Activated CD8-positive, alpha-beta memory T cell treated with anti-CD3 and anti-CD28 coated beads, Interleukin-2, amount 50 U/mL, for 4 hours (primary cell): ENCODE results near the gene GGTLC1.
"Not testable (repeated sequence)": the region's sequence is repeated elsewhere in the genome, so short reads cannot be mapped to it uniquely, and the experiment has no call there.

Experiments used
- DNase-seq: peaks from one replicate; pipeline ENCODE4 v3.0.0-alpha.2; 2020

GGTLC1 gene

DNA sequence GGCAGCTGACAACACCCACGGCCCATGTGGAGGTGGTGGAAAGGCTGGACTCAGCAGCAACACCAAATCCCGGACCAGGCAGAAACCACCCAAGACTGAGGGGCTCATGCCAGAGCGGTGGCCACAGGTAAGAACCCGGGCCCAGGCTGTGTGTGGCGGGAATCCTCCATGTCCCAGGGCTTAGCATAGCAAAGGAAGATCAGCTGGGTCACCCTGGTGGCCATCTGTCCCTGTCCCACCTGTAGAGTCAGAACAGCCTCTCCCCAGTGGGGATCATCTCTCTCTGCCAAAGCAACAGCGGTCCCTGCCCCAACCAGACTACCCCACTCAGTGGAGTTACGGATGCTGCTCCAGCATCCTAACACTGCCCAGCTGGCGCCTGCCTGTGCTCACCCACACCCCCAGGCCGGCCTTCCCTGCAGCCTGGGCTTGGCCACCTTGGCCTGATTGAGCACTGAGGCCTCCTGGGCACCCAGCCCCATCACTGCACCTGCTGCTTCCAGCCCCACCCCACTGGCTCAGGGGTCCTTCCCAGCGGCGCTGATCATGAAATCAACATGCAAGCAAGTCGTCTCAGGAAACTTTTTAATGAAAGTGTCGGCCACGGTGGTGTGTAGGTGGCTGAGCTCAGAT, 5.5 kb upstream of the GGTLC1 start:
- not testable (repeated sequence) for DNase-seq

DNA sequence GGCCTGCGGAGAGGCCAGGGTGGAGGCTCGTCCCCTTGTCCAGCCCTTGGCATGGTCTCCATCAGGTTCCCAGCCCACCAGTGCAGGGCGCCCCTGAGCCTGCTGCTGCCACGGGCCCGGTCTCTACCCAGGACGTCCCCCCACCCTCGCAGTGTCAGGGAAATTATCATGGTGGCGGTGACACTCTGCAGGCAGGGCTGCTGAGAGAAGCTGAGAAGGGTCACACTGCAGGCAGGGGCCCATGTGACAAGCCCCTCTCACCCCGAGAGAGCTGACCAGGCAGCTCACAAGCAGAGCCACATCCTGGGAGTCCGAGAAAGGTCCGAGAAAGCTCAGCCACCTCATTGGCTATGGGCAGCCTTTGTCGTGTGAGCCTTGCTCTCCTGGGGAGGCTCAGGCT, 4.9 kb upstream of the GGTLC1 start:
- not testable (repeated sequence) for DNase-seq

DNA sequence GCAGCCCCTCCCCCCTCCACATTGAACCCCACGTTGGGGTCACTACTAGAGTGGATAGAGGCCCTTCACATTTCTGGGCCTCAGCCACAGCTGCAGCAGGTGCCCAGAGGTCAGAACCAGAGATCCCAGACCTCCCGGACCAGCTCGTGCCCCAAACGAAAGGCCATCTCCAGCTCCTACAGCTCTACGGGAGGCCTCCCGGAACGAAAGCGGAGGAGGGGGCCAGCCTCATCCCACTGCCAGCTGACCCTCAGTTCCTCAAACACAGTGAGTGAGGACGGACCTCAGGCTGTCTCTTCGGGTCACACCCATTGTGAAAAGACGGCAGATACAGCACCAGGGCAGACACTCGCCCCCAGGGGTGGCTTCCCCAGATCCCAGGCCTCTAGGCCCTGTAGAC, 1.7 kb upstream of the GGTLC1 start:
- DNase-seq, result not testable (repeated sequence)

DNA sequence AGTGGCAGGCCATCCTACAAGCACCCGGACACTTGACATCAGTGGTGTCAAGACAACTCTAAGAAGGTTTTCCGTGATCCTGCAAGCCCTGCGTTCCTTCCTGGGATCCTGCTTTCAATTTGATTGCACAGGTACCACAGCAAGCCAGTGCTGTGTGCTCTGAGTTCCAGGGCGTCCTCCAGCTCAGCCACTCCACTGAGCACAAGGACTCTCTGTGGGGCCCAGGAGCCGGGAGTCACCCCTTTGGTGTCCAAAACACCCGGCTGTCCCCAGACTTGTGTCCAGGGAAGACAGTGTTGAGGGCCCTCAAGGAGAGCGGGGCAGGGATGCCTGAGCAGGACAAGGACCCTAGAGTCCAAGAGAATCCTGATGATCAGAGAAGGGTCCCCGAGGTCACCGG, 387 bp upstream of the GGTLC1 start:
- not testable (repeated sequence) for DNase-seq

DNA sequence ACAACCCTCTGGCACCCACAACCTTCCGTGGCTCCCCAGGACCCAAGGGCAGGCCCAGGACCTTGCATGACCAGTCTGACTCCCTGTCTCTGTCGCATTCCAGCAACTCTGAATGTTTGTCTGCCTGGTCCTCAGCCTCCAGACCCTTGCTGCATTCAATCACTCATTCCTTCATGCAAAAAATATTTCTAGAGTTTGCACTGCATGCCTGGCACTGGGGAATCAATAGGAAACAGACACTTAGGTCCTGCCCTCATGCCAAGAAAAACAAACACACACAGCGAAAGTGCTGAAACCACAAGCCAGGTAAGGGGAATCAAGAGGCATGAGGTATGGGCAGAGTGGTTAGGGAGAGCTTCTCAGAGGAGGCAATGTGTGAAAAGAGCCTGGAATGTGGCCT, 1.9 kb downstream of the GGTLC1 start:
- not testable (repeated sequence) for DNase-seq

GRCh38 chr20:23986310-23986709, 2.3 kb downstream of the GGTLC1 start:
- not testable (repeated sequence) for DNase-seq

- DNase-seq, result not testable (repeated sequence)
Observed at GRCh38 chr20:23985790-23986225, 2.8 kb downstream of the GGTLC1 start.

GRCh38 chr20:23985066-23985789, 3.4 kb downstream of the GGTLC1 start:
- DNase-seq, result not testable (repeated sequence)

DNA sequence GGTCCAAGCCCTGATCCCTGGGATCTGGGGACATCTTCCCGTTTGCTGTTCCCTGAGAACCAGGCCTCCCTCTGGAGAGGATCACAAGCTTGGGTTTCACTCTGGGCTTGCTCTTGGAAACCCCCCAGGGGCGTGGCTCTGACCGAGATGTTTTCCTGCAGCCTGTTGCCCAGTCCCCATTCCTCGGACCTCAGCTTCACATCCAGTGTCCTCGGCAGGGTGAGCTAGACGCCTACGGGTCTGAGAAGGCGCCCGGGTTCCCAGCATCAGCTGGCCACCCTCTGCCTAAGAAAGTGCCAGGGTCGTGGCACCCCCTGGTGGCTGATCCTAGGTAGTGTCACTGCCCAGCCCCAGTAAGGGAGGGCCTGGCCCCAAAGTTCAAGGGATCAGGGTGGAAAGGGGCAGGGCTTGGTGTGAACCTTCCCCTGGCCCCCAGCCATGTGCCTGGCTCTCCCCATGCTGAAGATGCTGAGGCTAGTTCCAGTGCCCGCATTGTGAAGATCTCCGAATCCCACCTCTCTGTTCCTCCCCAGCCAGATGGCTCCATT, 4.0 kb downstream of the GGTLC1 start:
- DNase-seq, result not testable (repeated sequence)

DNA sequence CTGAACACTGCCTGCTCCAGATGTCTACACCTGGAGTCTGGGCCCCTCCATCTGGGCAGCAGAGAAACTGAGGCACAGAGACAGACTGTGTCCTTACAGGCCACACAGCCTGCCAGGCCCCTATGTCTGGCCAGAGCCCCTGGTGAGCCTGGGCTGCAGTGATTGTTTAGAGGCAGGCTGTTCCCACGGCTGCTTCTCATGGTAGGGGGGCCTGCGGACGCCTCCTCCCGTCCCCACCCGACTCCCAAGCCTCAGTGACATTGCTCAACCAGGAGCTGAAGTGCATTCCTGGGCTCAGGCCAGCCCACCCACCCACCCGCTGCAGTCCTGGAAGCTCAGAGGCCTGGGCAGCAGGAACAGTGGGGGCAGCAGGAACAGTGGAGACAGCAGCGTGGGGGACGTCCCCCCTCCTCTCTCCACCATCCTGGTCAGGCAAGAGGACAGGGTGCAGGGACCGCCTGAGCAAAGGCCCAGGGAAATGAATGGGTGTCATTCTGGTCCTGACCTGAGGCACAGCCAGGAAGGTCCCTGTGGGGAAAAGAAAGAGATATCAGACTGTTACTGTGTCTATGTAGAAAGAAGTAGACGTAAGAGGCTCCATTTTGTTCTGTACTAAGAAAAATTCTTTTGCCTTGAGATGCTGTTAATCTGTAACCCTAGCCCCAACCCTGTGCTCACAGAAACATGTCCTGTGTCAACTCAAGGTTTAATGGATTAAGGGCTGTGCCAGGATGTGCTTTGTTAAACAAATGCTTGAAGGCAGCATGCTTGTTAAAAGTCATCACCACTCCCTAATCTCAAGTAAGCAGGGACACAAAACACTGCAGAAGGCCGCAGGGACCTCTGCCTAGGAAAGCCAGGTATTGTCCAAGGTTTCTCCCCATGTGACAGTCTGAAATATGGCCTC, 6.2 kb downstream of the GGTLC1 start:
- not testable (repeated sequence) for DNase-seq

DNA sequence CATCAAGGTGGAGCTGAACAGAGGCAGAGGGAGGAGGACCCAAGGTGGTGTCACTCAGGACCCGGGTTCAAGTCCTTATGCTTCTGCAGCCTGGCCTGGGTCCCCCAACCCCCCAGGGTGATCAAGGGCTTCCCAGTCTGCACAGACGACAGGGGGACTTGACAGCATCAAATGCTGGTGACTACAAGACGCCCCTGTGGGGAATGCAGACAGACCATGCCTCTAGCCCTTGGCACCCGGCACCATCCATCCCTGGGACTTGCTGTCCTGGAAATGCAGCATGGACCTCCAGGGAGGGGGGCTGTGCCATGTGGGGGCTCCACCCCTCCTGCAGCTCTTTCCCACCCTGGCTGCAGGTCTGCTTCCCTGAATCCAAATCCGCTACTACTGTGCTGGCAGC, 7.1 kb downstream of the GGTLC1 start:
- DNase-seq, result not testable (repeated sequence)

GRCh38 chr20:23981014-23981413, 7.6 kb downstream of the GGTLC1 start:
- DNase-seq, result not testable (repeated sequence)

DNA sequence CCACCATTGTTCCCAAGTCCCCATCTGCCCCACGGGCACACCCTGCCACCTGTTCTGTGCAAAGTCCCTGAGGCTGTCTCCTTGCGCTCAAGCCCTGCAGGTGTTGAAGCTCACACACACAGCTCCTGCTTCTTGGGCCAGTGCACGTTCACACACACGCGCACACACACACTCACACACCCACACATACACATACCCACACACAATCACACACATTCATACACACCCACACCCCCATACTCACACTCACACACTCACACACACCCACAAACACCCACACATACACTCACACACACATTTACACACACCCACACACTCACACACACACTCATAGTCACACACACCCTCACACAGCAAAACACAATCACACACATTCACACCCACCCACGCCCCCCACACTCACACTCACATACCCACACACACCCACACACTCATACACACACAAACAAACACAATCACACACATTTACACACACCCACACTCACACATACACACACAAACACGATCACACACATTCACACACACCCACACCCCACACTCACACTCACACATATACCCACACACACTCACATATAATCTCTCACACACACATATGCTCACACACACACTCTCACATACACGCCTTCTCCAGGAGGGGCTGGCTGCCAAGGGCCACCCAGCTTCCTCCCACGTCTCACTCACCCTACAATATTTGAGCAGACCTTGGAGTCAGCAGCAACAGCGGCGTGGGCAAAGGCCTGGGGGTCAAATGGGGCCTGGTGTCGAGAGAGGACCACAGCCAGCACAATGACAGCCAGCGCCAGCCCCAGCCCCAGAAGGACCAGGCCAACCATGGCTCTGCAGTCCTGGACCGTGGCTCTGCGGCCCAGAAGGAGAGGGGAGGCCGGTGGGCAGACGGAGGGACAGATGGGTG, 8.4 kb downstream of the GGTLC1 start:
- not testable (repeated sequence) for DNase-seq

DNA sequence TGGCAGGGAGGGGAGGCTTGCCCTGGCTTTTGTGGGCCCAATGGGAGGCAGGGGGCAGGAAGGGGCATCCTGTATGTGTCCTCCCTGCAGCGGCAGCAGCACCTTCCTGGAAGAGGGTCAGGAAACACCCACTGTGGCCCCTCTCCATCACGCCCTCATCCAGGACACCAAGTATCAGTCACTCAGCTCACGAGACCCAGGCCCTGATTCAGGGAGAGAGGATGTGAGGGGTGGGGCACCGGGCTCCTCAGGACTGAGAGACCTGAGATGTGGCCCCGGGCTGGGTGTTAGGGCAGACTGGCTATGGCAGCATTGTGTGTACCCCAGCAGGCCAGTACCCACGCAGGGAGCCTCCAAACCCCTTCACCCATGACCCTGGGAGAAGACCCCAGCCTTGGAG, 9.2 kb downstream of the GGTLC1 start:
- DNase-seq, result not testable (repeated sequence)

DNA sequence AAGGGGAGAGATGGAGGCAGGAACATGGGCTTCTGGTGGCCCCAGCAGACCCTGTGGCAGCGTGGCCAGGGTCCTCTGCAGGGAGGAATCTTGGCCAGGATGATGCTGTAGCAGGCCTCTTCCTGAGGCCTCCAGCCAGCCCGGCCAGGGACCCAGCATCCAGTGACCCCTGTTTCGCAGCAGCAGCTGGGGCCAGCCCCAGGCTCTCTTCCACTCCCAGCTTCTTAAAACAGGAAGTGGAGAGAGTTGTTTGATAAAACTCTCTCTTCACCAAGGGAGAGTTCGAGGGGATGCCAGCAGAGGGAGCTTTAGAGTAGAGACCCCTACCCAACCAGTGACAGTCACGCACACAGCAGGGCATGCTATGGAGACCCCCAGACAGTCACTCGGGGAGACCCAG, 10.1 kb downstream of the GGTLC1 start:
- not testable (repeated sequence) for DNase-seq

DNA sequence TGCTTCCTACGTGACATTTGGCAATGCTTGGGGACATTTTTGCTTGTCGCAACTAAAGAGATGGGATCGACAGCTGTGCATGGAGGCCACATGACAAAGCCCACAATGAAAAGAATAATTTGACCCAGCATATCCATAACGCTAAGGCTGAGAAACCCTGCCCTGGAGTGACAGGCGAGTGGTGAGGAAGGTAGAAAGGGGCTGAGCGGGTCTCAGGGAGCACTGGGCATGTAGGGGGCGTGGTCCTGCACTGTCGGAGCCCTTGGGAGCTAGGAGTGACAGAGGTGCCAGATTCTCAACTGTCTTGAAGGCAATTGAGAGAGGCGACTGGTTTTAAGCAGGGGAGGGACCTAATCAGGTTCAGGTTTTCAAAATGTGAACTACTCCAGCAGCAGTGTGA, 13.6 kb downstream of the GGTLC1 start:
- DNase-seq, result no peak

GRCh38 chr20:23971310-23971709, 17.3 kb downstream of the GGTLC1 start:
- no peak for DNase-seq

GRCh38 chr20:23970049-23970448, 18.5 kb downstream of the GGTLC1 start:
- no peak for DNase-seq

DNA sequence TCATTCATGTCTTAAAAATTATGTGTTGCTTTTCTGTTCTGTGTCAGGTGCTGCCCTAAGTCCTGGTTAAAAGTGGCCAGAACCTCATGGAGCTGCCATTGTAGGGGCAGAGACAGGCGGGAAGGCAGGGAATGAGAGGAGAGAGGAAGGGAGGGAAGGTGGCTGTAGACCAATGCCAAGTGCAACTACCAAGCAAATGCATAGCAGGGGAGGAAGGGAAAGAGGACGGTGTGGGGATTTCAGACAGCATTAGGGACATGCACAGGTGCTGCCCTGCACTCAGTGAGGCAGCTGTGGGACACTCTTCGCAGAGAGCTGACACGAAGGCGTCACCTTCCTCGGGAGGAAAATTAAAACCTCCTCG, 21.0 kb downstream of the GGTLC1 start:
- no peak for DNase-seq

DNA sequence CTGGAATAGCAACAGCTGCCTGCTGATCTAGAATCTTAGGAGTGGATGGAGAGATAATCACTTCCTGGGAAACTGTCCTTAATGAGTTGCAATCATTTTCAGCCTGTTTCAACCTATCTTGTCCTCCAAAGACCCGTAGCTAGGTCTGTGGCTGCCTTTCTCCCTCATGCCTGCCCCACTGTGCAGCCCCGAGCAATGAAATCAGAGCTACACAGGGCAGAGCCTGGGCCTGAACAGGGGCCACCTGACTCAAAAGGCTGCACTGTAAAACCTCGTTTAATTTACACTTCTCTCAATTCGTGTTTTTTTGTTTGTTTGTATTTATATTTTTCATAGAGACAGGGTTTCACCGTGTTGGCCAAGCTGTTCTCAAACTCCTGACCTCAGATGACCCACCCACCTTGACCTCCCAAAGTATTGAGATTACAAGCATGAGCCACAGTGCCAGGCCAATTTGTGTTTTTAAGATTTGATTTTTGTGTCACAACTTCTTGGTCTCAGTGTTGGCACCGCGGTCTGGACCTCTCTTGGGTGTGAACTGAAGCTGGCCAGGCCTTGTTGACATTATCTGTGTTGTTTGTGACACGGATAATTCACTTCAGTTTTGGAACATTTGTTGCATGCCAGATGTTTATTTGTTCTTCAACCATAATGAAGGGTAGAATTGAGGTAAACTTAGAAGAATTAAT, 21.5 kb downstream of the GGTLC1 start:
- no peak for DNase-seq

- no peak for DNase-seq
Observed at GRCh38 chr20:23966298-23966697, 22.3 kb downstream of the GGTLC1 start.
